Measurements from ENCODE around the gene SLC37A1. TPM values are rescaled to one million over a fixed set of nuclear protein-coding genes. Genes with fewer than 3 reads are reported as not detected.

SLC37A1 gene
- polyA plus RNA-seq, 3 donors = 5.9 to 6.8 (median 6.7) TPM

DNA sequence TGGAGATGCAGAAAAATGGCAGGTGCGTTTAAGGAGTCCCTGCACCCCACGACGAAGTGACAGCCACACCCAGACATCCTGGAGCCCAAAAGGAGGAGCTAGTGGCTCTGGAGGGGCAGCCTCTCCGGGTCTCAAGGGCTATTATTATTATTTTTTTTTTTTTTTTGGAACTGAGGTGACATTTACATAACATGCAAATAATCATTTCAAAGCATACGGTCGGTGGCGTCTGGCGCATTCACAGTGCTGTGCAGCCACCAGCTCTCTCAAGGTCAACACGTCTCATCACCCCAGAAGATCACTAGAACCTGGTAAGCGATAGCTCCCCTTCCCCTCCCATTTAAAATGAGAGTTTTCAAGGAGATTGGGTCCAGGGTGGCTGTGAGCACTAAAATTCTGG, 72.2 kb downstream of the SLC37A1 start:
- no peak for DNase-seq (ENCODE audit: low read depth in 3 of 3, low spot score in 2 of 3)

DNA sequence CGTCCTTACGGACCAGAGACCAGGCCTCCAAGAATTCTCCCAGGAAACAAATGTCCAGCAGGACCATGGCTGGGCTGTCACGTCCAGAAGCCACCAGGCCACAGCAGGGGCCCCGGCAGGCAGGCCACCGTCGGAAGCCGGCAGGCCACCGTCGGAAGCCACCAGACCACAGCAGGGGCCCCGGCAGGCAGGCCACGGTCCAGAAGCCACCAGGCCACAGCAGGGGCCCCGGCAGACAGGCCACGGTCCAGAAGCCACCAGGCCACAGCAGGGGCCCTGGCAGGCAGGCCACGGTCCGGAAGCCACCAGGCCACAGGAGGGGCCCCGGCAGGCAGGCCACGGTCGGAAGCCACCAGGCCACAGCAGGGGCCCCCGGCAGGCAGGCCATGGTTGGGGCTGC, 72.8 kb downstream of the SLC37A1 start:
- DNase-seq (ENCODE audit: low read depth in 3 of 3, low spot score in 2 of 3) = no peak

DNA sequence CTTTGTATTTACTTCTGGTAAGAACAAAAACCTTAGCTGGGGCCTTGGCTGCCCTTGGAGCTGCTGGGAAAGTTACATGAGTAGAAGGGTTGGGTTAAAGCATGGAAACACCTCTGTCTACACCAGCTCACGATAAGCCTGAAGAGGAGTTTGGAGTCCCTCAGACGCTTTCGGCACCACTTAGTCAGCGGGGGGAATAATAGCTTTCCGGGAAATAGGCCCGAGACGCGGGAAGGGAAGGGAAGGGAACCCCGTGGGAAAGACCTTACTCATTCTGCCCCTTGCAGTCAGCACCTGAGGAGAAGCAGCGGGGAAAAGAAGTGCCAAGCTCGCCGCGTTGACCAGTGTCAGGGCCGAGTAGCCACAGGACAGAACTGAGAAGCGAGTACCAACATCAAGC, 73.4 kb downstream of the SLC37A1 start:
- DNase-seq (ENCODE audit: low read depth in 3 of 3, low spot score in 2 of 3) = no peak

DNA sequence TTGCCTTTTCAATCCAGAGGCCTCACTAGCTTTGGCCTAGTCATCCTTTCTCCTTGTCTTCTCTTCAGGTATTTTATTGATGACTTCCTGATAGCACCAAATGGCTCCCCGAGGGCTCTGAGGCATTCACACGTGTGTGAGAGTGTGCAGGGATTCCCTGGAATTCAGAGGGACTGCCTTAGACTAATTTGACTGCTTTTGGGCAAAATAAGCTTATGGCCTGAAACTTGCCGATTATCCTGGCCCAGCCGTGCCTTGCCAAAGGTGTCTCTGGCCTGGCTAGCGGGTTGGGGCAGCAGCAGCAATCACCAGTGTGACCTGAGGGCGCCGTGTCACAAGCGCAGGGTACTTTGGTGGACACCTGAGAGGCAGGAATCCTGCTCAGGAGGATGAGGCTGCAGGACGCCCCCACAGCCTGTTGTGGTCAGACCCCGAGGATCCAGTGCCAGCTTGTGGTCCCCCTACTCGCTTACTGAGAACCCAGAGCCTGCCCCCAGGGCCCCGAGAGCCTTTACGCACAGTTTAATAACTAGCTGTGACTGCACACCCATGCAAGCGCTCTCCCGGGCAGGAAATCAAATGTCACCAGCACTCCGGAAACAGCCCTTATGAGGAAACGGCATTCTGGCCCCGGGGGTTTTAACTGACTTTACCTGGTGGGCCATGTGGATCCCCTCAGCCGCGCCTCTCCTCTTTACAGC, 76.9 kb downstream of the SLC37A1 start:
- DNase-seq (ENCODE audit: low read depth in 3 of 3, low spot score in 2 of 3) = no peak

DNA sequence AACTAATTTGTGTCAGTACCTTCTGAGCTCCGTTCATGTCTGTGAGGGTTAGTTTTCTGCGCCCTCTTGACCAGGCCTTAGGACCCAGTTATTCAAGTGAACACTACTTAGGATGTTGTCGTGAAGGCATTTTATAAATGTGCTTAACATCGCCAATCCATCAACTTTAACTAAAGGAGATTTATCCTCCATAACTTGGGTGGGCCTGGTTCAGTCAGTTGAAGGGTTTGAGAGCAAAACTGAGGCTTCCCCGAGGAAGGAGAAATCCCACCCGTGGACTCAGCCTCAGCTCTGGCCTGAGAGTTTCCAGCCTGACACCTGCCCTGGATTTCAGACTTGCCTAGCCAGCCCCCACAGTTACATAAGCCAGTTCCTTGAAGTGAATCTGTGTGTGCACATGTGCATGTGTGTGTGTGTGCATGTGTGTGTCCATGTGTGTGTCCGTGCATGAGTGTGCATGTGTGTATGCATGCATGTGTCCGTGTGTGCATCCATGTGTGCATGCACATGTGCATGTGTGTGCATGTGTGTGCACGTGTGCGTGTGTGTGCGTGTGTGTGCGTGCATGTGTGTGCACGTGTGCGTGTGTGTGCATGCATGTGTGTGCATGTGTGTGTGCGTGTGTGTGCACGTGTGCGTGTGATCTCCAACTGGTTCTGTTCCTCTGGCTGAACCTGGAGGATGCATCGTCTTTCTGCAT, 77.7 kb downstream of the SLC37A1 start:
- DNase-seq (ENCODE audit: low read depth in 3 of 3, low spot score in 2 of 3) = no peak

DNA sequence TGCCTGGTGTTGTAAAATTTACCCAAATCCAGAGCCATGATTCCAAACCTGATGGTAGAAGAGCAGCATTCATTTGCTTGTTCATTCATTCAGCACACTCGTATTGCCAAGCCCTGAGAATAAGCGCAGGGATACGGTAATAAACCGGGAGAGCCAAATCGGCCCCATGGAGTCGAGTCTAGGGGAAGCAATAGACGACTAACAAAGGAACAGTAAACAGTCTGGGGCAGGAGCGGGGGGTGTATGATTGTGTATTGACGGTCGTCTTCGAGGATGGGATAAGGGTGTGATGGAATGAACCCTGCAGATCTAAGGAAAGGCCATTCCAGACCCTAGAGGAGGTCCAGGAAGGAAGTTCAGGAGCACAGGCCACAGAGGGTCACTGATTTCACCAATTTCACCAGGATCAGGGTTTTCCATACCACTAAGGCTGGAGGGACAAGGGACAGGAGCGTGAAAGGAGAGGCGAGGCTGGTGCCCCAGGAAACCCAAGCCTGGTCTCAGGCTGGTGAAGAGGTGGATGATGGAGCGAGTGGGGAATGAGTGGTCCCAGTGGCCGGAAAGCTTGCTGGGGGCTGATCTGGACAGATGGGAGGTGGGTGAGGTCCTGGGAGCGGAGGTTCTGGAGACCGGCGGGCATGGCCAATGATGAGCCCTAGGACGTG, 78.6 kb downstream of the SLC37A1 start:
- no peak for DNase-seq (ENCODE audit: low read depth in 3 of 3, low spot score in 2 of 3)

DNA sequence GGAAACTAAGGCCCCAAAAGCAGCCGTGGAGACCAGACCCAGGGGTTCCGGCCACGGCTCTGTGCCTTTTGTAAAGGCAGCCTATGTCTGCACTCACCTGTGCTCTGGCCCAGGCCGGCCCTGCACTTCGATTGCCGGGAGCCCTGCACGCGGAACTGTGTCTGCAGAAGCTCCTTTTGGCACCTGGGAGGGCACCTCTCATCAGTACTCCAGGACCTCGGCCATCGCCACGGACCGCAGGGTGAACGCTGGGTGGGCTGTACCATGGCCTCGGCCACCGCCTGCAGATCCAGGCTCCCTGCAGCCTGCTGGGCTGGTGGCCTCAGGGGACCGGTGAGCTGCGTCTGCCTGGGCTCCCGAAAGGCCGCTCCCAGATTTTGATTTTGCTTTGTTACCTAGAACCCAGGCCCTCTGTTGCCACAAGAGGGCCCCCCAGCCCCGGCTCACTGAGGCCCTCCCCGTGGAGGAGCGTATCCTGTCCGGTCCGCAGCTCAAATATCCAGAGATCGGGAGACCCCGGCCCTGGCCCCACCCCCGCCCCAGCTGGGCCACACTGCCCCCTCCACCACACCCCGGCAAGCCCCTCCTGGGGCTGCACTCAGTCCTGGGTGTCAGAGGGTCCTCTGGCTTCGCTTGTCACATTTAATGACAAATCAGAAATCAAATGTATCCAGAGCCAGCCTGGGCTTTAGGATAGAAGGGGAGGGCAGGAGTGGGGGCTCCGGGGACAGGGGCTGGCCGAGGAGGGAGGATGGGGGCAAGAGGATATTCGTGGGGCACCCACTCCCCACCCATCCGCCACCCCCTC, 79.6 kb downstream of the SLC37A1 start:
- DNase-seq (ENCODE audit: low read depth in 3 of 3, low spot score in 2 of 3) = peak in 1 of 3 donors; percentile 60

DNA sequence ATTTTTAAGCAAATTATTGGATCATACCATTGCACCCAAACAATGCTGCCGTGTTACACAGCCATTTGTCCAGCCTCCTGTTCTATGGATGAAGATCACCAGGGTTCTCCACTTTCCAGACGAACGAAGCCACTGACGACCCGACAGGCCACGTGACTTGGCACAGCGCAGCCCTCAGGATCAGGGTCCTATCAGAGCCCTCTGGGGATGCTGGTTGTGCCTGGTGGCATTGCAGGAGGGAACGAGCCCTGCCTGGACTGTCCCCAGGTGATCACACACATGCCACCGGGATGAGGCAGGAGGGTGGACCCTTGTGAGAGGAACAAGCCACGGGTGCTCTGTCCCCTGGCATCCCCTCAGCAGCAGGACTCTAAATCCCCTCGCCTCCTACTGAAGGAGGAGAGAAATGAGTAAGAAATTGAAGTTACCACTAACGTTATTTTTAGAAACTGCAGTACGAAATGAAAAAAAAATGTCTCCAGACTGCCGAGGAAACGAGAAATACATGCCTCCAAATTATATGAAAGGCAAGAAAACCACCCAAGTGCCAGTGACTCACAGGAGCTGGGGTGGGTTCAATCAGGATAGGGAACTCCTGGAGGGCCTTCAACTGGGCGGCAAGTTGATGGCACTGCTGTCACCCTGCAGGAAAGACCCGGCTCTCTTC, 81.1 kb downstream of the SLC37A1 start:
- DNase-seq (ENCODE audit: low read depth in 3 of 3, low spot score in 2 of 3) = no peak

DNA sequence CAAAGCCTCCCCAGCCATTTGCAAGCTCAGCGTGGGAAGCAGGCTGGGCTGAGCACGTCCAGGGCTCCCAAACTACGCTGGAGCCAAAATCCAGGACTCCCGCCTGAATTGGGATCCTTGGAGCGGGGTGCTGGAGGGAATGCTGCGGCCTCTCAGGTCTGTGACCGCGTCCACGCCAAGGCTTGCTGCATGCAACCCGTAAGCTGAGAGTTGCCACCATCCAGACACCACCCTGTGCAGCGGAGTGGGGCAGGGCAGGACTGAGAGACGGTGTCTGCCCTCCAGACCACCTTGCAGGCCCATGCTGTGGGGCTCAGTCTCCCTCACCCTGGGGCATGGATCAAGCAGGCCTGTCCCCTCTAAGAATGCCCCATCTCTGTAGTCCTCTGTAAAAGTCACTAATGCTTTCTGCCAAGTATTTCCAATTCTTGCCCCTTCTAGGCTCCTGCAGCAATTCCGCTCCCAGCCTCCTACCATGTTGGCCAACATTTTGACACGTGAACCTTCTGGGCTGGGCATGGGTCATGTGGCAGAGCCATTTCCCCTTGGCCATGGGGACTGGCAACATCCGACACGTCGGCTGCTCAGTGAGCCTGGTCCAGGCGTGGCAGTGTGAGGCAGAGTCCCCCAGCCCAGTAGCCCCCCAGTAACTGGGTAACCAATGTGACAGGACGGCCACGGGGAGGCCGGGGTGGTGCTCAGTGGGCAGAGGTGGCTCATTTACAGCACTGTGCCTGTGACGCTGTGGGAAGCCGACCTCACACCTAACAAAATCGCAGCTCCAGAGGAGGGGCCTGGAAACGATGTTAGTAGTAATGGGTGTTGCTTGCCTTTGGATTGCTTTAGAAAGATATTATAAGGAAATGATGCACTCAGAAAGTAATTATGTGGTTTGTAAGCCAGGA, 81.9 kb downstream of the SLC37A1 start:
- DNase-seq (ENCODE audit: low read depth in 3 of 3, low spot score in 2 of 3) = no peak

DNA sequence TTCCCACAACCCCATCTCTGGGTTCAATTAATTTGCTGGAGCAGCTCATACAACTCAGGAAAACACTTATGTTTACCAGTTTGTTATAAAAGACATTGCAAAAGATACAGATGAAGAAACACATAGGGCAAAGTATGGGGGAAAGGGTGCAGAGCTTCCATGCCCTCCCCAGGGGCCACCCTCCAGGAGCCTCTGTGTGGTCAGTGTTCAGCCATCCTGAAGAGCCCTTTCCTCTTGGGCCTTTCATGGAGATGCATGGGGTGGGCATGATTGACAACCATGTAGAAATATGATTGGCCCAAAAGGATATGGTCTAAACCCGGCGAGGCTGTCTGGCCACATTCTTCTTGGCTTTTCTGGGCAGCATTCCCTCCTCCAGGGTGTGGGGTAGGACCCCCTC, 83.0 kb downstream of the SLC37A1 start:
- no peak for DNase-seq (ENCODE audit: low read depth in 3 of 3, low spot score in 2 of 3)

DNA sequence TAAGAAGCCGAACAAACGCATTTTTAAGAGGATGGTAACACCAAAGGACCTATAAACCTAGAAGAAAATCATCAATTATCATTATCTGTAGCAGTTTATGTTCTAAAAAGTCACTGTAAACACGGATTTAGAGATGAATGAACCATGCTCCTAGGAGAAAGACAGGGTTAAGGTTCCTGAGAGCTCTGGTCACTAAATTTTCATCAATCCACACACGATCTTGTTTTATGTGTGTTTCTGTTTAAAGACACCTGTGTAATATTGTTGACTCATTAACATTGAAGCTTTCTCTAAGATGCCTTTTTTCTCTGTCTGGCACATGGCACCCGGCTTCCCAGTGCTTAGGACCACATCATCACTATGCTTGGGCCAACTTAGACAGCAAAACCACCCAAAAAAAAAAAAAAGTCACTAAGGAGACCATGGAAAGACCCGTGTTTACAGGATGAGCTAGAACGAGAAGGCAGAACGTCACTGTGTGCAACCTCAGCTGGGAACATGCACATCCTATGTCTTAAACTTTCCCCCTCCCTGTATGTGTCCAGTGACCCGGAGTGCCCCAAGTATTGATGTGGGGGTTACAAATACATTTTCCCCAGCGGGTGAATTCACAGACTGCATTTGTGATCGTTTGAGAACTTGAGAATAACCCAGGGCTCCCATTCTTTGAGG, 84.0 kb downstream of the SLC37A1 start:
- no peak for DNase-seq (ENCODE audit: low read depth in 3 of 3, low spot score in 2 of 3)

DNA sequence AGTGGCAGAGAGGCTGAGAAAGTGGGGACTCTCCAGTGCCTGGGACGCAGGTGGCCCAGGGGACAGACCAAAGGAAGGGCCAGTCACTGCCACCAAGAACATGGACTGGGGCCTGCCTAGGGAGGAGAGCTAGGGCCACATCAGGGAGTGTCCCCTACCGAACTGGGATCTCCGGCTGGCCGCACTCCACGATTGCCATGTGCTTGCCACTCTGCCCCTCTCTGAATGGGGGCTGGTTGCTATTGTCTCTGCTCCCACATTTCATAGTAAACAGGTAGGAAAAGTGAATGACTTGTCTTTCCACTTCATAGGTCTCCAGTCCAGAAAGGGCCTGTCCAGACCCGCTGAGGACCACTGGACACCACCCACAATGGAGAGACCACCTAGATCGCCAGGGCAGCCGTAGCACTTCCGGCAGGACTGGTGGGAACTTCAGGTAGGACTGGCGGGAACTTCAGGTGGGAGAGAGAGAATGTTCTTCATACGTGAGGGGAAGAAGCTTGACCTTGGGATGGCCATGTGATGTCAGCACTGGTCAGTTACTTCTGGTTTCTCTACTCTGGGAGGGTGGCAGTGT, 84.6 kb downstream of the SLC37A1 start:
- no peak for DNase-seq (ENCODE audit: low read depth in 3 of 3, low spot score in 2 of 3)

DNA sequence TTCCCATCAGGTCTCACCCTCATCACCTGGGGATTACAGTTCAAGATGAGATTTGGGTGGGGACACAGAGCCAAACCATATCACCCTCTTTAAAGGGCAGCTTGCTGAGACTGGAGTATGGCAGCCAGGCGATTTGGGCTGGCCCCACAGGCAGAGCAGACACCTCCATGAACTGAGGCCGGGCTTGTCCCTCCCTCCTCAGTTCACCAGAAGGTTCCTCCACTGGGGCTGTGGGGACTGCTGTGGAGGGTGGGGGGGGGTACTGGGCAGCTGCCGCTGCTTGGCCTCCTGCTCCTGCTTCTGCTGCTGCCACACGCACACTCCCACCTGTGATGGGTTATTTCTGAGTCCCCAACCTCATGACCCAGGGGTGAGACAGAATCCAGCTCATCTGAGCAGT, 85.8 kb downstream of the SLC37A1 start:
- DNase-seq (ENCODE audit: low read depth in 3 of 3, low spot score in 2 of 3) = no peak

DNA sequence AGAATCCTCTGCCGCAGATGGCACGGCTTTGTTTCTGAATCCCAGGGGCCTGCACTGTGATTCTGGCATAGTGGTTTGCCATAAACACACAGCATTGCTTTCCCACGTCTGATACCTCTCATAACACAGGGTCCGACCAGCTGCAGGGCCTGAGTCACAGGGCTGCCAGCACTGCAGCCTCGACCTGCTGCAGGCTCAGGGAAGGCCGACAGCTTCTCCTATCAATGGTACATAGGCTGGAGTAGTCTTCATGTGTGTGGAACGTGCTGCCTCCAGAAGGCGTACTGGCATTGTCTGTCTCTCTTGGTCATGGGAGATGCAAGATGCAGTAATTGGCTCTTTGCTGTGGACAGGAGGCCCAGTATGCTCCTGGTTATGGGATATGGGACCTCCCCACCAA, 86.3 kb downstream of the SLC37A1 start:
- no peak for DNase-seq (ENCODE audit: low read depth in 3 of 3, low spot score in 2 of 3)

DNA sequence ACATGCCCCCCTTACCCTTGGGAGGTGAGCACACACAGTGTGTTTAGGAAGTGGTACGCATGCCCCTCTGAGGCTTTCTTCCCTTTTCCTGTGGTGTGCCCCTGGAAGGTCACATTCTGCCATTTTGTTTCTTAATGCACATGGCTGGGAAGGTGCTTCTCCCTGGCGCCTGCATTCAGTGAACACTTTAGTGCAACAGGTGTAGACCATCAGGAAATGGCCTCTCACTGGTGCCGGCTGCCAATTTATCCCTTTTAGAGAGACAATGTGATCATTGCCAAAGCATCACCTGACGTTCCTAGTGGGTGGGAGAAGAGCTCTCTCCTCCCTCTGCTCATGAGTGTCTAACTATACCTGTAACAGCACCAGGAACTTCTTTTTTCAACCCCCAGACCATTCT, 88.0 kb downstream of the SLC37A1 start:
- no peak for DNase-seq (ENCODE audit: low read depth in 3 of 3, low spot score in 2 of 3)

DNA sequence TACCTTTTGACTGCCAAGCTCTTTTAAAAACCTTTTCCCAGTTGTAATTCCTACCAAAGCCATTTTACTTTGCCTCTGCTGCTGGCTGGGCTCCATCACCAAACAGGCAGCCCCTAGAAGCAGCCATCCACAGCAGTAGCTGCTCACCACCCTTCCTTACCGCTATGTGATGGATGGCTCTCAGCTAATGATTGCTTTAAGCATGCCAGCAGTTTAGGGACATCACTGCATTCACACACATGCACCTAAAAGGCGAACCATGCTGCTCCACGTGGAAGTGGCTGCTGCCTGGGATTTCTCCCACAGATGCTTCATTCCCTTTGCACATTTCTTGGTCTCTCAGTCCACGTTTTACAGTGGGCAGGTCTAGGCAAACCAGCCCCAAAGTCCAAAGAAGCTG, 93.5 kb downstream of the SLC37A1 start:
- no peak for DNase-seq (ENCODE audit: low read depth in 3 of 3, low spot score in 2 of 3)

DNA sequence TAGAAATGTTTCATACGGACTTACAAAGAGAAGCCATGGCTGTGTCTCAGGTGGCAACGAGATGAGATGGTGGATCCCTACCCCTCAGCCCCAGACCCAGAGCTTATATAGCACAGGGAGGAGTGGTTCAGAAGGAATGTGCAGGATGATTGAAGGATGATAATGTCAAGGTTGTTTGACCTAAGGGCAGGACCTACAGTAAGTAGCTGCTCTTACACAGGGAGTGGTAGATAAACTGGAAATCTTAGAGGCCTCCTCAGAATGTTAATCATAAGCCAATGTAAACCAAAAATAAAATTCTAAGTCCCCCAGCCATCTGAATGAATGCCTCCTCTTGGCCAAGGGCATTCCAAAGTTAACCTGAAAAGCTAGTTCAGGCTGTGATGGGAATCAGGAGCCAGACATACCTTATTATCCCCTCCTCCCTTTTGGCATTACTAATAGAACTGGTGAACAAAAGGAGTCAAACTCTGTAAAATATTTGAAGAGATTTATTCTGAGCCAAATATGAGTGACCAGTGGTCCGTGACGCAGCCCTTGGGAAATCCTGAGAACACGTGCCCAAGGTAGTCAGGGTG, 94.0 kb downstream of the SLC37A1 start:
- DNase-seq (ENCODE audit: low read depth in 3 of 3, low spot score in 2 of 3) = no peak

DNA sequence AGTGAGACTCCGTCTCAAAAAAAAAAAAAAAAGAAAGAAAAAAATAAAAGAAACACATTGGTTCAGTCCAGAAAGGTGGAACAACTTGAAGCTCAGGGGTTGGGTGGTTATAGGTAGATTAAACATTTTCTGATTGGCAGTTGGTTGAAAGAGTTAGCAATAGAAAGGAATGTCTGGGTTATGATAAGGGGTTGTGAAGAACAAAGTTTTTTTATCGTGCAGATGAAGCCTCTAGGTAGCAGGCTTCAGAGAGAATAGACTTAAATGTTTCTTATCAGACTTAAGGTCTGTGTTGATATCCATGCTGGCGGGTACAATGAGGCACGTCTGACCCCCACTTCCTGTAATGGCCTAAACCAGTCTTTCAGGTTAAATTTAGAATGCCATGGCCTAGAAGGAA, 94.8 kb downstream of the SLC37A1 start:
- DNase-seq (ENCODE audit: low read depth in 3 of 3, low spot score in 2 of 3) = no peak

Measured in right renal cortex interstitium (tissue), 3 donors.